ENCODE data around the gene TMEM74B.

- TF ChIP-seq, protein P1, sequence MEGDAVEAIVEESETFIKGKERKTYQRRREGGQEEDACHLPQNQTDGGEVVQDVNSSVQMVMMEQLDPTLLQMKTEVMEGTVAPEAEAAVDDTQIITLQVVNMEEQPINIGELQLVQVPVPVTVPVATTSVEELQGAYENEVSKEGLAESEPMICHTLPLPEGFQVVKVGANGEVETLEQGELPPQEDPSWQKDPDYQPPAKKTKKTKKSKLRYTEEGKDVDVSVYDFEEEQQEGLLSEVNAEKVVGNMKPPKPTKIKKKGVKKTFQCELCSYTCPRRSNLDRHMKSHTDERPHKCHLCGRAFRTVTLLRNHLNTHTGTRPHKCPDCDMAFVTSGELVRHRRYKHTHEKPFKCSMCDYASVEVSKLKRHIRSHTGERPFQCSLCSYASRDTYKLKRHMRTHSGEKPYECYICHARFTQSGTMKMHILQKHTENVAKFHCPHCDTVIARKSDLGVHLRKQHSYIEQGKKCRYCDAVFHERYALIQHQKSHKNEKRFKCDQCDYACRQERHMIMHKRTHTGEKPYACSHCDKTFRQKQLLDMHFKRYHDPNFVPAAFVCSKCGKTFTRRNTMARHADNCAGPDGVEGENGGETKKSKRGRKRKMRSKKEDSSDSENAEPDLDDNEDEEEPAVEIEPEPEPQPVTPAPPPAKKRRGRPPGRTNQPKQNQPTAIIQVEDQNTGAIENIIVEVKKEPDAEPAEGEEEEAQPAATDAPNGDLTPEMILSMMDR (conservative IDR thresholded peaks at IDR 0.05) = no peak
- TF ChIP-seq ZFX (IDR thresholded peaks at IDR 0.05) = no peak
These were observed 10.0 kb downstream of the TMEM74B start for GRCh38 chr20:1174787-1175186.
